Right renal cortex interstitium (tissue), 3 donors: ENCODE data around the gene FA2H. TPM values are rescaled to one million over a fixed set of nuclear protein-coding genes. Genes with fewer than 3 reads are reported as not detected.
"Not testable (repeated sequence)": the region's sequence is repeated elsewhere in the genome, so short reads cannot be mapped to it uniquely, and the experiment has no call there.

Experiments used
- DNase-seq, 3 donors: peaks; one replicate each; pipeline ENCODE4 v3.0.0-alpha.2; 2013; ENCODE audit warnings: low read depth in 3 of 3, low spot score in 2 of 3
- polyA plus RNA-seq, 3 donors: library from polyadenylated mRNA; unstranded; fragments of 120-200 nt; gene quantifications; one replicate each; pipeline ENCODE4 v1.2.1, GENCODE V29; 2013; ENCODE audit not compliant: insufficient read length in 3 of 3

FA2H gene
- polyA plus RNA-seq = 1 to 10 TPM; 2.6 to 3.8 (median 3.1) TPM

- peak; percentile 23 to 67 (median 63) for DNase-seq
Measured at GRCh38 chr16:74774223-74775139, at the start of gene FA2H. Gene FA2H, minus strand, starts transcription at chr16:74774820. Its CDS starts 65 bp downstream, at chr16:74774755.

- no peak for DNase-seq
Measured at GRCh38 chr16:74817851-74818250, 43.2 kb upstream of the FA2H start.

- peak; percentile 27 to 44 (median 32) for DNase-seq
Measured at GRCh38 chr16:74813109-74813641, 38.6 kb upstream of the FA2H start.

- no peak for DNase-seq
Measured at GRCh38 chr16:74811911-74812310, 37.3 kb upstream of the FA2H start.

- not testable (repeated sequence) for DNase-seq
Measured at GRCh38 chr16:74811216-74811615, 36.6 kb upstream of the FA2H start.

- DNase-seq = no peak
Measured at GRCh38 chr16:74807052-74807646, 32.5 kb upstream of the FA2H start.

- no peak for DNase-seq
Measured at GRCh38 chr16:74800216-74800871, 25.7 kb upstream of the FA2H start.

GRCh38 chr16:74797414-74797813 lies 22.8 kb upstream of the FA2H start:
- DNase-seq = no peak

GRCh38 chr16:74795104-74795503 lies 20.5 kb upstream of the FA2H start:
- DNase-seq = no peak

- DNase-seq = no peak
Measured at GRCh38 chr16:74794668-74795067, 20.0 kb upstream of the FA2H start.

- DNase-seq = no peak
Measured at GRCh38 chr16:74793571-74793970, 19.0 kb upstream of the FA2H start.

- no peak for DNase-seq
Measured at GRCh38 chr16:74792225-74792624, 17.6 kb upstream of the FA2H start.

- not testable (repeated sequence) for DNase-seq
Measured at GRCh38 chr16:74791749-74792148, 17.1 kb upstream of the FA2H start.

GRCh38 chr16:74788108-74788507 lies 13.5 kb upstream of the FA2H start:
- no peak for DNase-seq

- no peak for DNase-seq
Measured at GRCh38 chr16:74785031-74785430, 10.4 kb upstream of the FA2H start.

- DNase-seq = no peak
Measured at GRCh38 chr16:74778646-74779045, 4.0 kb upstream of the FA2H start.

- no peak for DNase-seq
Measured at GRCh38 chr16:74776926-74777325, 2.3 kb upstream of the FA2H start.

GRCh38 chr16:74775255-74775654 lies 635 bp upstream of the FA2H start:
- no peak for DNase-seq

GRCh38 chr16:74773446-74774222 lies 986 bp downstream of the FA2H start:
- DNase-seq = no peak

GRCh38 chr16:74771656-74772315 lies 2.8 kb downstream of the FA2H start:
- no peak for DNase-seq
